Stimulated activated naive CD8-positive, alpha-beta T cell treated with anti-CD3 and anti-CD28 coated beads, Interleukin-15, Interleukin-2, amounts not matched to agents 100 U/mL and 50 U/mL, for 24 hours (primary cell): ENCODE data around the gene BCL11B.
A peak's percentile ranks its signal among the peaks of the same experiment; 100 is the strongest.

Experiments
- ATAC-seq: fragments of 150-1000 bp; cut with Tn5 transposase; one replicate; pipeline ENCODE4 v1.10.0; 2021
- DNase-seq: peaks from one replicate; pipeline ENCODE4 v3.0.0; 2021

Gene BCL11B

DNA sequence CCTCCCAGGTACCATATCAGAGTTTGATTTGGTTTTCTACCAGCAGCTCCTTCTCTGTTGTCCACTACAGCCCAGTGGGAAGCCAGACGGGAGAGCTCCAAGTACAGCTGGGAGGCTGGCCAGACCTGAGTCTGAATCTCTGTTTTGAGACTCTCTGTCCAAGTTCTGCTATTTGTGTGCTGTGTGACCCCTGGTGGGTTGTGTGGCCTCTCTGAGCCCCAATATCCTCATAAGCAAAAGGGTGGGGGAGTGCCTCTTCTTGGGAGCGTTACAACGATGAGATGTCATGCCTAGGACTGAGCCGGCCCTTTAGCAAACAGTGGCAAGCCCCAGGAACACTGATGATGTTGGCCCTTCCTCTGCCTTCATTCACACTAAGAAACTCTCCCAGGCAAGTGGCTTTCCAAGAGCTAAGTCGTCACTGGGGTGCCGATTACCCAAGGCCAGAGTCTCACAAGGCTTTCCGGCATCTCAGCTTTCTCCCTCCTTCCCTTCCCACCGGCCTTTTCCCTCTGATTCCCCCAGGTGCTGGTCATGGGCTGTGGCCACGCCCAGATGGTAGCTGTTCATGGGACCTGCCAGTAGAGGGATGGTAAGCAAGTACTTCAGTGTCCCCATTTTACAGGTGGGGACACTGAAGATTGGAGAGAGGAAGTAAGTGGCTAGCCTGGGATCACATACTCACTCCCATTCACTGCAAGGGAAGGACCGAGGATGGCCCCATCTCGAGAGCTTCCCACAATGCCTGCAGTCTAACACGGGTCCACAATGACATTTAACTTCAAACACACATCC is 47.7 kb downstream of the BCL11B start:
- ATAC-seq (peak; percentile 4), DNase-seq (no peak)

GRCh38 chr14:99221445-99221844 is 50.6 kb downstream of the BCL11B start:
- DNase-seq (no peak), ATAC-seq (no peak)

DNA sequence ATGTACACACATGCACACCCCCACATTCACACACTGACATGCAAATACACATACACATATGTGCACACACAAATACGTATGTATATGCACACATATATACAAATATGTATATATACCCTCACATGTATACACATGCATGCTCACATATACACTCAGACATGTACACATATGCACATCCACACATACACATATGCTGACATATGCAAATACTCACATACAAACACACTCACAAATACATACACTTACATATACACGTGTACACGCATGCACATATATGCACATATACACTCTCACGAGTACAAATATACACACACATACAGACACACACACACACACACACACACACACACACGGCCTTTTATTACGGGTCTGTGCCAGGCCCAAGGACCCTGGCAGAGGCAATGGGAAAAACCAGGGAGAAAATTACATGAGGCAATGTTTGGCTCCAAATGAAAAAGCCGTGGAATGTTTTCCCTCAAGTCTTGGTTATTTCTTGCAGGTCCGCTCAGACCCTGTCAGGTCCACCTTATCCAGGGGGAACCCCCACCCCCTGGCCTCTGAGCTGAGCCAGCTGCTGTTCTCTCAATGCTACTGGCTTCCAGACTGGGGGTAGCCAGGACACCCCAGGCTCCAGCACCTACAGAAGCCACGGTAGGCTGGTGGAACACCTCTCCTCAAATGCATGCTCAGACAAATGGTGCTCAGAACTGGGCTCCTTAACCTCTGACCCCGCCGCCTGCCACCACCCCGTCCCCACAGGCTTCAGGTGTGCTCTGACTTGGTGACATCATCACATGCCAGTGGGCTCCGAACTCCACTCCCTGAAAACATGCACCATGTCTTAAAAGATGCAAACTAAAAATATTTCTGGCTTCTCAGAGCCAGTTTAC is 54.7 kb downstream of the BCL11B start:
- ATAC-seq = no peak
- no peak for DNase-seq

GRCh38 chr14:99216191-99216590 is 55.8 kb downstream of the BCL11B start:
- DNase-seq = no peak
- no peak for ATAC-seq

GRCh38 chr14:99215277-99215676 is 56.7 kb downstream of the BCL11B start:
- ATAC-seq = no peak

DNA sequence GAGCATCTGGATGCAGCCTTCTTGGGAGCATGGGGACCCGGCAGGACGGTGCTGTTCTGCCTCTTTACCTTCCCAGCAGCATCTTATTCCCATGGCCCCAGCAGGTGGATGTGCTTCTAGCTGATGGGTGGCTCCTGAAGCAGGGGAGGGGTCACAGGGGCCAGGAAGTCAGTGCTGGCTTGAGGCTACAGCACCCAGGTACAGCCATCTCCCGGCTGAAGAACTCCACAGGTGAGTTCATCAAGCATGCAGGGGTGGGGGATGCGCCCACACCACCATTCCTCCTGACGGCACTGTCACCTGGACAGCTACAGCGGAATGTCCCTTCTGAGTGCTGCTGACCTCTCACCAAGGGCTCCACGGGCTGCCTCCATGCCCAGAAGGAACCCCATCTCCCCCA is 57.3 kb downstream of the BCL11B start:
- ATAC-seq = no peak
- no peak for DNase-seq

More at GRCh38 chr14:99215277-99215676, 56.7 kb downstream of the BCL11B start:
- DNase-seq = no peak

GRCh38 chr14:99213527-99213971 is 58.4 kb downstream of the BCL11B start:
- peak; percentile 50 for DNase-seq
- peak; percentile 53 for ATAC-seq

- ATAC-seq (peak; percentile 35), DNase-seq (no peak)
Measured at GRCh38 chr14:99213101-99213500, 58.9 kb downstream of the BCL11B start.

DNA sequence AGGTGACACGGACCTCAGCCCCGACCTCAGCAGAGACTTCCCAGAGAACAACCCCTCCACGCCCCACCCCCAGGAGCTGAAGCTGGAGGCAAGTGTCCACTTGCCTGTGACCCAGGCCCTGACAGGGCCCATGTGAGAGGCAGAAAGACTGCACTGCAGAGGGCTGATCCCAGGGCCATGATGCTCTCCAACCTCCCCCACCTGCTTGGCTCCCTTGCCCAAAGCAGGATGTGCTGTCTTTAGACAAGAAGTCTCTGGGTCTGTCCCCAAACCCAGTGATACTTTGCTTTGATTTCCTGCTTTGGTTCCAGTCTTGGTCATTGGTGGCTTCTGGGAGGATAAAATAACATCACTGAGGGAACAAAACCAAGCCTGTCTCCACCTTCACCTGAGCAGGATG is 59.4 kb downstream of the BCL11B start:
- ATAC-seq = no peak
- no peak for DNase-seq

DNA sequence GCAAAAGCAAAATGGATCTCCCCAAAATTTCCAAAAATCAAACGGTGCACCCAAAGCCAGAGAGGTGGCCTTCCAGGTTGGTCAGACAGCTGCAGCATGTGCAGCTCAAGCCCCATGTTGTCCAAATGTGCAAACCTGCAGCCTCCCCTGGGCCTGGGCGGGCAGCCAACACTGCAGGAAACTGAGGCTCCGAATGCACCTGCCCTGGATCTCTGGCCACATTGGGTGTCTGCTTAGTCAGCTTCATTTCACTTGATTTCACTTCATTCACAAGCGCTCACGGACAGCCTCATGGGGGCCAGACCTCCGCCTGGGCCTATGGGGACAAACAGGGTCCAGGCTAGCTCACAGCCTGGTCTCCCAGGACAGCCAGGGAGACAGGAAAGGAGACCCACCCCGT is 59.8 kb downstream of the BCL11B start:
- ATAC-seq (no peak), DNase-seq (no peak)

DNA sequence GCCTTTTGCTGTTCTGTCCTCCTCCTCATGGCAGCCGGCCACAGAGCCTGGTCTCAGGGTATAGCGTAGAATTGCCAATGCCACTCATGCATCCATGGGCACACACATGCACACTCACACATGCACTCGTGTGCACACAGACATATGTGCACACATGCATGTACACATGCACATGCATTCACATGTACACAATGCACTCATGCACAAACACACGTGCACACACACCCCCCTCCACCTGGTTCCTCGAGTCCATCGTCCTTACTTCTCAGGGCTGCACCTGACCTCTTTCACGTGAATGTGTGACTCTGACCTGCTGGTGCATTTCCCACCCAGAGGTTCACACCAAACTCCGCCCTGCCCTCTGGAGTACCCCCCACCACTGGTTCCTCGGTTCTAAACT is 60.6 kb downstream of the BCL11B start:
- no peak for DNase-seq
- no peak for ATAC-seq

DNA sequence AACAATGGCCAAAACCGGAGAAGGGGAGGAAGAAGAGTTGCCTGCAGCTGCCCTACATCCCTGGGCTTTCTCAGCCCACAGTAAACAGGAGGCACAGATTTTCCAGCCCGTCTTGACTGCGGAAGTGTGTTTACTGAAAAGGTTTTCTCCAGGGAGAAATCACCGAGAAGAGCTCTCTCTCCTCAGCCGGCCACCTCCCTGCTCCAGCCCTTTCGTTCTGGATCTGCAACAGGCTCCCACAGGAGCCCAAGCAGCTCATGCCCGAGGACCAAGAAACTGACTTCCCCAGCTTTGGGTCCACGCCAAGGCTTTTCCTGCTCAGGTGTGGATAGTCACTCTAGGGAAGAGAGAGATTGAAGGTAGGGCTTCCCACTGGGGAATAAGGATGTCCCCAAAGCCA is 61.7 kb downstream of the BCL11B start:
- no peak for DNase-seq
- ATAC-seq = no peak

DNA sequence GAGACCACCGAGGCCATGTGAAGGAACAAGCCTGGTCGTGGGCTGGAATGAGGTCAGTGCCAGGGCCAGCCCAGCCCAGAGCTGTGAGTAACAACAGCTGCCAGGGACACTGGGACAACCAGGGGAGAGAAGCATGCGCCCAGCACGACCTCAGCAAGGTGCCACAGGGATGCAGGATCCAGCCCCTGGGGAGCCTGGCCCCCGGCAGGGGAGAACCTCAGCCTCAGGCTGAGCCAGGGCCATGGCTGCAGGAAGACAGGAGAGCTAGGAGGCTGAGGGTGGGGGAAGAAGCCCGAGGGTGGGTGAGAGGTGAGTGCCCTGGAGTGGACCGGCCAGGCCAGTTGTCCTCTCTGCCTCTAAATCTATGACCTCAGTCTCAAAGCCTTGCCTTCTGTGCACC is 62.6 kb downstream of the BCL11B start:
- DNase-seq (no peak), ATAC-seq (no peak)

DNA sequence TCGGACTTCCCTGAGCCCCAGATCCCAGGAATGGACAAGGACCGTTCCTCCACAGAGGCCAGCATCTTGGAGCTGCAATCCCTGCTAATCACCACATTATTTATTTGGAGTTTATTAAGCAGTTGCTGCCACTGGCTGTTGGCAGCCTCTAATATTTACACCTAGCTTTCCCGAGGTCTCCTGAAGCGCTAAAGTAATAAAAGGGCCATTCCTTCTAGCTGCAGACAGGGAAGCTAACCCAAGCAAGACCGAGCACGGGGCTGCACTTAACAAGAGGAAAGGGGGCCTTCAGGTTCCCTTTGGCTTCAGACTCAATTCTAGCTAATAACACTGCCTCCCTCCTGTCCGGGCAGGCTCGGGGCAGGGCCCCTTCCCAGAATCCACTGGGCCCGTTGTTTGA is 63.7 kb downstream of the BCL11B start:
- ATAC-seq (no peak), DNase-seq (no peak)

DNA sequence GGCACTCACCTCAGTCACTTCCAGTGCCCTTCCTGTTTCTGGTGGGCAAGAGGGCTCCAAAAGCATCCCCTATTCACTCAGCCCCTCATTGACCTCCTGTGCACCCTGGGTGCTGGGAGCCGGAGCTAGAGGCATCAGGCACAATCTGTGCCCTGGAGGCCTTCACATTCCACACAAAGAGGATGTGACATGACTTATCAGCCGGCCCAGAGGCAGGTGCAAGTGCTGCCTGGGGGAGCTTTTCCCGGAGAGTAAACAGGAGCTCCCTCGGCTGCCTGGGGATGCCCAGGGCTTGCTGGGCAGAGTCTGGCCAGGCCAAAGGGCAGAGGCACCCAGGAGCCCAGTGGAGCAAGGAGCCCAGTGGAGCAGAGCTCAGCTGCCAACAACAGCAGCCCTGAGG is 64.5 kb downstream of the BCL11B start:
- ATAC-seq = no peak
- DNase-seq = no peak

DNA sequence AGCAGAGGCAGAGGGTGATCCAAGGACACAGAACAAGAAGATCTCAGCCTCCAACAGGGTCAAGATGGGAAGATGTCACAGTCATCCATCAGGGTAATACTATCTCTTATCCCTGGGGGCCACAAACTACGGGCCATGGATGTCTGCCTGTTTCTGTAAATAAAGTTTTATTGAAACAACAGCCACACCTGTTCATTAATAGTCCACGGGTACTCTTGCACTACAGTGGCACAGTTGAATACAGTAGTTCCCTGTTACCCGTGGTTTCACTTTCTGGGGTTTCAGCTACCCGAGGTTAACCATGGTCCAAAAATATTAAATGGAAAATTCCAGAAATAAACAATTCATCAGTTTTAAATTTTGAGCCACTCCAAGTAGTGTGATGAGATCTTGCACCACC is 65.9 kb downstream of the BCL11B start:
- DNase-seq (no peak), ATAC-seq (no peak)

DNA sequence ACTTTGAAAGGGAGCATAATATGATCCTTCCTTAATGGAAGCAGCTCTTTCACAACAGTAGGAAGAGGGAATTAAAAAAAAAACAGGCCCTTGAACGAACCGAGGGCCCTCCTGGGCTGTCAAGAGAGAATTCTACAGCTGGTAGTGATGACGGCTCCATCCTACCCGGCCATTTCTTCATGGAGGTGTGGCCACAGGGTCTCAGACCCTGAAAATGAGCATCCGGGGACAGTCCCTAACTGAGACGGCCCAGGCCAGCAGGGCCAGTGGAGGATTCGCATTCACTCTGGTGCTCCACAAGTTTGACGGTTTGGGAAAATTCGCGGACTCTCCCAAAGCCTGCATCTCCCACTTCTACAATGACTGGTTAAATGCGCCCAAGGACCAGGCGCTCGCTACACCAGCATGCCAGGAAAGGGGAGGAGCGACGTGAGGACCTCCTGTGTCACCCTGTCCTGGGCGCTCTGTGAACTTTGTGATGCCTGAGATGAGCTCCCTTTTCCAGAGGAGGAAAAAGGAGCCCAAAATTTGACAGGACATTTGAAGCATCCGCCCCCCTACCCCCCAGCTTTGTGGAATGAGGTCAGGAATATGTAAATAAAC is 66.8 kb downstream of the BCL11B start:
- ATAC-seq (no peak), DNase-seq (no peak)

DNA sequence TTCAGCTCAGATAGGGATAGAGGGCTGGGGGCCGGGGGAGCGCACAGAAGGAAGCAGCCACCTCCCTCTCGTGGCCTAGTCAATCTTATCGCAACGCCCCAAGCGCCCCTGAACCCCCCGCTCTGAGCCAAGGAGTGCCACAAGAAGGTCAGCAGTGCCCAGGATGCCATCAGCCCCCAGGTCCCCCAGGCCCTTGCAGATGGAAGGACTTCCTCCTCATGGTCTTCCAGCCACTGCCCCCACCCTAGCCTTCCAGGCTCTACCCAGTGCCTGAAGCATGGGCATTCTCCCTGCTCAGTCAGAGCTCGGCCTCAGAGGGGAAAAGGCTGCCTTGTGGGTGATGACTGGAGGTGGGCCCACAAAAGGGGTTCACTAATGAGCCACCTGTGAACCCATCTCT is 68.2 kb downstream of the BCL11B start:
- DNase-seq = no peak
- peak; percentile 21 for ATAC-seq

GRCh38 chr14:99203080-99203479 is 68.9 kb downstream of the BCL11B start:
- peak; percentile 28 for ATAC-seq
- no peak for DNase-seq

GRCh38 chr14:99202516-99202915 is 69.5 kb downstream of the BCL11B start:
- DNase-seq (no peak), ATAC-seq (no peak)

GRCh38 chr14:99201351-99202073 is 70.5 kb downstream of the BCL11B start:
- DNase-seq (no peak), ATAC-seq (no peak)

- ATAC-seq (no peak), DNase-seq (no peak)
Measured at GRCh38 chr14:99200654-99201005, 71.4 kb downstream of the BCL11B start.
